ENCODE results near the gene KIAA1549. TPM values are rescaled to one million over a fixed set of nuclear protein-coding genes. Genes with fewer than 3 reads are reported as not detected.

The KIAA1549 gene
- polyA plus RNA-seq, 1 experiment, result 2.5 TPM

GRCh38 chr7:138974675-138975292, 6.4 kb downstream of the KIAA1549 start:
- Histone ChIP-seq H3K4me3 (ENCODE audit: low read depth, low read length) (no peak overlapping the region), H3K27me3 (ENCODE audit: control insufficient read depth, insufficient read depth, low read length) (no peaks in the 10 kb centered on the region), H3K36me3 (ENCODE audit: control insufficient read depth, insufficient read depth, low read length) (no peaks in the 10 kb centered on the region)
- ChIA-PET CTCF (interaction anchor here (2.0 kb wide), 1 partner anchor 88 kb away, joined by 6 read pairs; no protein-coding TSS in a partner anchor), POLR2A (no interaction called here)
- DNase-seq (ENCODE audit: low read depth), result no peak
- no peak for TF ChIP-seq CTCF (IDR thresholded peaks at IDR 0.05; ENCODE audit: insufficient read depth, low read depth, low read length)

GRCh38 chr7:138974103-138974502, 7.1 kb downstream of the KIAA1549 start:
- Histone ChIP-seq H3K27me3 (ENCODE audit: control insufficient read depth, insufficient read depth, low read length) (no peaks in the 10 kb centered on the region), H3K36me3 (ENCODE audit: control insufficient read depth, insufficient read depth, low read length) (no peaks in the 10 kb centered on the region), H3K4me3 (ENCODE audit: low read depth, low read length) (no peak overlapping the region)
- ChIA-PET POLR2A (no interaction called here), CTCF (no interaction called here)
- no peak for DNase-seq (ENCODE audit: low read depth)
- no peak for TF ChIP-seq CTCF (IDR thresholded peaks at IDR 0.05; ENCODE audit: insufficient read depth, low read depth, low read length)

- Histone ChIP-seq H3K27me3 (ENCODE audit: control insufficient read depth, insufficient read depth, low read length) (no peaks in the 10 kb centered on the region), H3K36me3 (ENCODE audit: control insufficient read depth, insufficient read depth, low read length) (no peaks in the 10 kb centered on the region), H3K4me3 (ENCODE audit: low read depth, low read length) (no peak overlapping the region)
- no peak for TF ChIP-seq CTCF (IDR thresholded peaks at IDR 0.05; ENCODE audit: insufficient read depth, low read depth, low read length)
- DNase-seq (ENCODE audit: low read depth), result no peak
- ChIA-PET POLR2A (no interaction called here), CTCF (interaction anchor here (1.0 to 1.2 kb wide), 2 partner anchors 80 to 84 kb away, joined by 3 to 4 read pairs; no protein-coding TSS in a partner anchor)
Observed at GRCh38 chr7:138970952-138971351, 10.2 kb downstream of the KIAA1549 start.

- no peaks in the 10 kb centered on the region for H3K27me3 ChIP-seq (ENCODE audit: control insufficient read depth, insufficient read depth, low read length)
- TF ChIP-seq CTCF (IDR thresholded peaks at IDR 0.05; ENCODE audit: insufficient read depth, low read depth, low read length), result no peak
- POLR2A ChIA-PET, result no interaction called here
- DNase-seq (ENCODE audit: low read depth), result no peak
- H3K36me3 ChIP-seq (ENCODE audit: control insufficient read depth, insufficient read depth, low read length), result no peaks in the 10 kb centered on the region
- CTCF ChIA-PET, result interaction anchor here (0.8 to 1.2 kb wide), 3 partner anchors 10 to 84 kb away, joined by 3 to 5 read pairs (median 4); no protein-coding TSS in a partner anchor
- no peak overlapping the region for H3K4me3 ChIP-seq (ENCODE audit: low read depth, low read length)
Observed at GRCh38 chr7:138970446-138970845, 10.7 kb downstream of the KIAA1549 start.

GRCh38 chr7:138967159-138967558, 14.0 kb downstream of the KIAA1549 start:
- H3K36me3 ChIP-seq (ENCODE audit: control insufficient read depth, insufficient read depth, low read length), result no peaks in the 10 kb centered on the region
- TF ChIP-seq CTCF (IDR thresholded peaks at IDR 0.05; ENCODE audit: insufficient read depth, low read depth, low read length), result no peak
- no peaks in the 10 kb centered on the region for H3K27me3 ChIP-seq (ENCODE audit: control insufficient read depth, insufficient read depth, low read length)
- H3K4me3 ChIP-seq (ENCODE audit: low read depth, low read length), result no peak overlapping the region
- CTCF ChIA-PET, result no interaction called here
- DNase-seq (ENCODE audit: low read depth), result no peak
- POLR2A ChIA-PET, result no interaction called here
